HepG2 (cell line): ENCODE data around the gene MIDN. TPM values are rescaled to one million over a fixed set of nuclear protein-coding genes. Genes with fewer than 3 reads are reported as not detected.

ENCODE experiments used
- CBX2 ChIP-seq, 2 experiments: fragments of 200-600 bp in 1 of 2; sonication (generic); formaldehyde crosslinking in 1 of 2; IDR thresholded peaks; 2 replicates each; pipeline versions ENCODE4 v1.7.0 to v1.8.1; 2018 to 2022; ENCODE audit warnings: low read depth in 2 of 2, low read length in 1 of 2, mild to moderate bottlenecking in 1 of 2, missing genetic modification reagents in 1 of 2
- CCDC6 ChIP-seq: sonication (generic); formaldehyde crosslinking; IDR thresholded peaks from 2 replicates; pipeline ENCODE4 v1.8.1; 2022; ENCODE audit warnings: mild to moderate bottlenecking, missing genetic modification reagents, moderate library complexity
- KAT7 ChIP-seq: IDR thresholded peaks from 2 replicates; pipeline ENCODE4 v1.6.1; 2018; ENCODE audit warnings: borderline replicate concordance, missing compliant biosample characterization
- PHF21A ChIP-seq: sonication (generic); formaldehyde crosslinking; IDR thresholded peaks from 2 replicates; pipeline ENCODE4 v1.5.0; 2020; ENCODE audit warnings: mild to moderate bottlenecking, missing genetic modification reagents
- SP4 ChIP-seq: sonication (generic); formaldehyde crosslinking; IDR thresholded peaks from 2 replicates; pipeline ENCODE4 v1.8.1; 2023; ENCODE audit warnings: mild to moderate bottlenecking, missing genetic modification reagents
- TEAD3 ChIP-seq: optimal IDR thresholded peaks from 2 replicates; pipeline ENCODE3; 2016; ENCODE audit warnings: borderline replicate concordance
- XRCC5 ChIP-seq: fragments of 200-400 bp; formaldehyde crosslinking; optimal IDR thresholded peaks from 2 replicates; pipeline ENCODE3; 2017; ENCODE audit warnings: mild to moderate bottlenecking, low read length
- ZNF556 ChIP-seq: sonication (generic); formaldehyde crosslinking; IDR thresholded peaks from 2 replicates; pipeline ENCODE4 v1.4.0; 2020; ENCODE audit warnings: mild to moderate bottlenecking, missing genetic modification reagents, borderline replicate concordance
- ZSCAN30 ChIP-seq: sonication (generic); formaldehyde crosslinking; IDR thresholded peaks from 2 replicates; pipeline ENCODE4 v1.5.0; 2020; ENCODE audit warnings: mild to moderate bottlenecking, missing genetic modification reagents
- polyA plus RNA-seq, 8 experiments: library from polyadenylated mRNA; depleted of rRNA in 3 of 8; stranded (reverse) in 7 of 8; unstranded in 1 of 8; fragments of >200 nt; fragmentation: Illumina TruSeq in 4 of 8; extraction: Trizol in 4 of 8; gene quantifications; 2 replicates each; pipeline versions ENCODE4 v1.2.1 to v1.2.3, GENCODE V29; 2011 to 2016; ENCODE audit warnings: low read depth in 4 of 8, missing spikeins in 1 of 8, mixed read lengths in 1 of 8; ENCODE audit not compliant: insufficient read depth in 1 of 8
- total RNA-seq, 5 experiments: library from RNA; depleted of rRNA; stranded (reverse); fragments of >200 nt; fragmentation: Illumina TruSeq; extraction: Trizol; gene quantifications; 2 replicates each; pipeline ENCODE4 v1.2.3, GENCODE V29; 2016; ENCODE audit warnings: low read depth in 1 of 5
- TF ChIP-seq, protein P1 (sequence below): sonication (generic); formaldehyde crosslinking; IDR thresholded peaks from 2 replicates; pipeline ENCODE4 v1.4.0; 2020; ENCODE audit warnings: missing genetic modification reagents
- TF ChIP-seq, protein P2 (sequence below): sonication (generic); formaldehyde crosslinking; IDR thresholded peaks from 2 replicates; pipeline ENCODE4 v1.8.1; 2023; ENCODE audit warnings: mild to moderate bottlenecking, missing genetic modification reagents
- TF ChIP-seq, protein P3 (sequence below): sonication (generic); formaldehyde crosslinking; IDR thresholded peaks from 2 replicates; pipeline ENCODE4 v1.4.0; 2020; ENCODE audit warnings: missing genetic modification reagents
- TF ChIP-seq, protein P4 (sequence below): sonication (generic); formaldehyde crosslinking; IDR thresholded peaks from 2 replicates; pipeline ENCODE4 v1.5.1; 2020; ENCODE audit warnings: missing genetic modification reagents, mild to moderate bottlenecking, borderline replicate concordance
- TF ChIP-seq, protein P5 (sequence below): sonication (generic); formaldehyde crosslinking; IDR thresholded peaks from 2 replicates; pipeline ENCODE4 v1.4.0; 2020; ENCODE audit warnings: missing genetic modification reagents

Gene MIDN
- total and polyA plus RNA-seq, 2 of the 13 experiments (the other 11 are each of a cell fraction or from before 2014, with no cell fraction given), result 8.4 to 18.0 TPM

DNA sequence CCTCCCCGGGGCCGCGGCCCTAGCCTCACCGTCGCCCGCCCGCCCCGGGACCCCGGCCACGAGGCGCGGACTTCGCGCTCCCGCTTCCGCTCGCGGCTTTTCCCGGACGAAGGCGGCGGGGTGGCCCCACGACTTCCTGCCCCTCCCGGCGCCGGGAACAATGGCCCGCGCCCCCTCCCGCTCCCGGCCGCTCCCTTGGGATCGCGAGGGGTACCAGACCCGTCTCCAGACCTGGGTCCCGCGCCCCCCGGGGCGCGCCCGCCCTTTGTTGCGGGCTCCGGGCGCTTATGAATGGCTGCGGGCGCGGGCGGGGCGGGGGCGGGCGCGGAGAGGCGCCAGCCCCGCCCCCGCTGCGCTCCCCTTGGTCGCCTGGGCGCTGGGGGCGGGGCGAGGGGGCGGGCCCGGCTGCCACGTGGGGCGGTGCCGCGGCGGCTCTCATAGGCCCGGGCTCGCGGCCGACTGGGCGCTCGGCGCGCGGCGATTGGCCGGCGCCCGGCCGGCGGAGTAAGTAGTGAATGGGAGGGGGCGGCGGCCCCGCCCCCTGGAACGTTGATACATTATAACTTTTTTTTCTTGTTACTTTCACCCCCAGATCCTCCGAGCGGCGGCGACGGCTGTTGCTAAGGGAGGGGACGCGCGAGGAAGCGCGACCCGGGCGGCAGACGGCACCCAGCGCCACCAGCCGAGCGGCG, 1.1 kb downstream of the MIDN start (continued):
- TF ChIP-seq, protein P1, sequence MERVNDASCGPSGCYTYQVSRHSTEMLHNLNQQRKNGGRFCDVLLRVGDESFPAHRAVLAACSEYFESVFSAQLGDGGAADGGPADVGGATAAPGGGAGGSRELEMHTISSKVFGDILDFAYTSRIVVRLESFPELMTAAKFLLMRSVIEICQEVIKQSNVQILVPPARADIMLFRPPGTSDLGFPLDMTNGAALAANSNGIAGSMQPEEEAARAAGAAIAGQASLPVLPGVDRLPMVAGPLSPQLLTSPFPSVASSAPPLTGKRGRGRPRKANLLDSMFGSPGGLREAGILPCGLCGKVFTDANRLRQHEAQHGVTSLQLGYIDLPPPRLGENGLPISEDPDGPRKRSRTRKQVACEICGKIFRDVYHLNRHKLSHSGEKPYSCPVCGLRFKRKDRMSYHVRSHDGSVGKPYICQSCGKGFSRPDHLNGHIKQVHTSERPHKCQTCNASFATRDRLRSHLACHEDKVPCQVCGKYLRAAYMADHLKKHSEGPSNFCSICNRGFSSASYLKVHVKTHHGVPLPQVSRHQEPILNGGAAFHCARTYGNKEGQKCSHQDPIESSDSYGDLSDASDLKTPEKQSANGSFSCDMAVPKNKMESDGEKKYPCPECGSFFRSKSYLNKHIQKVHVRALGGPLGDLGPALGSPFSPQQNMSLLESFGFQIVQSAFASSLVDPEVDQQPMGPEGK (CRISPR knock-in tag), result peak; percentile 72
- TF ChIP-seq CBX2 (IDR thresholded peaks at IDR 0.05; ENCODE audit: low read depth, low read length) (no peak), CBX2 (CRISPR knock-in tag; IDR thresholded peaks at IDR 0.05; ENCODE audit: low read depth) (no peak), CCDC6 (CRISPR knock-in tag) (peak; percentile 75), SP4 (CRISPR knock-in tag) (peak; percentile 87), KAT7 (0 out of 2 replicates have a peak, but pooled peaks have one; percentile 56), PHF21A (CRISPR knock-in tag) (peak; percentile 85), ZNF556 (CRISPR knock-in tag) (0 out of 2 replicates have a peak, but pooled peaks have one; percentile 16), ZSCAN30 (CRISPR knock-in tag) (0 out of 2 replicates have a peak, but pooled peaks have one; percentile 9), XRCC5 (no peak), TEAD3 (CRISPR knock-in tag) (peak; percentile 13)
- TF ChIP-seq, protein P2, sequence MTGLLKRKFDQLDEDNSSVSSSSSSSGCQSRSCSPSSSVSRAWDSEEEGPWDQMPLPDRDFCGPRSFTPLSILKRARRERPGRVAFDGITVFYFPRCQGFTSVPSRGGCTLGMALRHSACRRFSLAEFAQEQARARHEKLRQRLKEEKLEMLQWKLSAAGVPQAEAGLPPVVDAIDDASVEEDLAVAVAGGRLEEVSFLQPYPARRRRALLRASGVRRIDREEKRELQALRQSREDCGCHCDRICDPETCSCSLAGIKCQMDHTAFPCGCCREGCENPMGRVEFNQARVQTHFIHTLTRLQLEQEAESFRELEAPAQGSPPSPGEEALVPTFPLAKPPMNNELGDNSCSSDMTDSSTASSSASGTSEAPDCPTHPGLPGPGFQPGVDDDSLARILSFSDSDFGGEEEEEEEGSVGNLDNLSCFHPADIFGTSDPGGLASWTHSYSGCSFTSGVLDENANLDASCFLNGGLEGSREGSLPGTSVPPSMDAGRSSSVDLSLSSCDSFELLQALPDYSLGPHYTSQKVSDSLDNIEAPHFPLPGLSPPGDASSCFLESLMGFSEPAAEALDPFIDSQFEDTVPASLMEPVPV, result 0 out of 2 replicates have a peak, but pooled peaks have one; percentile 25
- TF ChIP-seq, protein P3, sequence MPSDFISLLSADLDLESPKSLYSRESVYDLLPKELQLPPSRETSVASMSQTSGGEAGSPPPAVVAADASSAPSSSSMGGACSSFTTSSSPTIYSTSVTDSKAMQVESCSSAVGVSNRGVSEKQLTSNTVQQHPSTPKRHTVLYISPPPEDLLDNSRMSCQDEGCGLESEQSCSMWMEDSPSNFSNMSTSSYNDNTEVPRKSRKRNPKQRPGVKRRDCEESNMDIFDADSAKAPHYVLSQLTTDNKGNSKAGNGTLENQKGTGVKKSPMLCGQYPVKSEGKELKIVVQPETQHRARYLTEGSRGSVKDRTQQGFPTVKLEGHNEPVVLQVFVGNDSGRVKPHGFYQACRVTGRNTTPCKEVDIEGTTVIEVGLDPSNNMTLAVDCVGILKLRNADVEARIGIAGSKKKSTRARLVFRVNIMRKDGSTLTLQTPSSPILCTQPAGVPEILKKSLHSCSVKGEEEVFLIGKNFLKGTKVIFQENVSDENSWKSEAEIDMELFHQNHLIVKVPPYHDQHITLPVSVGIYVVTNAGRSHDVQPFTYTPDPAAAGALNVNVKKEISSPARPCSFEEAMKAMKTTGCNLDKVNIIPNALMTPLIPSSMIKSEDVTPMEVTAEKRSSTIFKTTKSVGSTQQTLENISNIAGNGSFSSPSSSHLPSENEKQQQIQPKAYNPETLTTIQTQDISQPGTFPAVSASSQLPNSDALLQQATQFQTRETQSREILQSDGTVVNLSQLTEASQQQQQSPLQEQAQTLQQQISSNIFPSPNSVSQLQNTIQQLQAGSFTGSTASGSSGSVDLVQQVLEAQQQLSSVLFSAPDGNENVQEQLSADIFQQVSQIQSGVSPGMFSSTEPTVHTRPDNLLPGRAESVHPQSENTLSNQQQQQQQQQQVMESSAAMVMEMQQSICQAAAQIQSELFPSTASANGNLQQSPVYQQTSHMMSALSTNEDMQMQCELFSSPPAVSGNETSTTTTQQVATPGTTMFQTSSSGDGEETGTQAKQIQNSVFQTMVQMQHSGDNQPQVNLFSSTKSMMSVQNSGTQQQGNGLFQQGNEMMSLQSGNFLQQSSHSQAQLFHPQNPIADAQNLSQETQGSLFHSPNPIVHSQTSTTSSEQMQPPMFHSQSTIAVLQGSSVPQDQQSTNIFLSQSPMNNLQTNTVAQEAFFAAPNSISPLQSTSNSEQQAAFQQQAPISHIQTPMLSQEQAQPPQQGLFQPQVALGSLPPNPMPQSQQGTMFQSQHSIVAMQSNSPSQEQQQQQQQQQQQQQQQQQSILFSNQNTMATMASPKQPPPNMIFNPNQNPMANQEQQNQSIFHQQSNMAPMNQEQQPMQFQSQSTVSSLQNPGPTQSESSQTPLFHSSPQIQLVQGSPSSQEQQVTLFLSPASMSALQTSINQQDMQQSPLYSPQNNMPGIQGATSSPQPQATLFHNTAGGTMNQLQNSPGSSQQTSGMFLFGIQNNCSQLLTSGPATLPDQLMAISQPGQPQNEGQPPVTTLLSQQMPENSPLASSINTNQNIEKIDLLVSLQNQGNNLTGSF (CRISPR knock-in tag), result peak; percentile 56; the same call in 1 of the 2 replicates
- TF ChIP-seq, protein P4, sequence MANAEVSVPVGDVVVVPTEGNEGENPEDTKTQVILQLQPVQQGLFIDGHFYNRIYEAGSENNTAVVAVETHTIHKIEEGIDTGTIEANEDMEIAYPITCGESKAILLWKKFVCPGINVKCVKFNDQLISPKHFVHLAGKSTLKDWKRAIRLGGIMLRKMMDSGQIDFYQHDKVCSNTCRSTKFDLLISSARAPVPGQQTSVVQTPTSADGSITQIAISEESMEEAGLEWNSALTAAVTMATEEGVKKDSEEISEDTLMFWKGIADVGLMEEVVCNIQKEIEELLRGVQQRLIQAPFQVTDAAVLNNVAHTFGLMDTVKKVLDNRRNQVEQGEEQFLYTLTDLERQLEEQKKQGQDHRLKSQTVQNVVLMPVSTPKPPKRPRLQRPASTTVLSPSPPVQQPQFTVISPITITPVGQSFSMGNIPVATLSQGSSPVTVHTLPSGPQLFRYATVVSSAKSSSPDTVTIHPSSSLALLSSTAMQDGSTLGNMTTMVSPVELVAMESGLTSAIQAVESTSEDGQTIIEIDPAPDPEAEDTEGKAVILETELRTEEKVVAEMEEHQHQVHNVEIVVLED (CRISPR knock-in tag), result peak; percentile 34; the same call in 1 of the 2 replicates
- TF ChIP-seq, protein P5, sequence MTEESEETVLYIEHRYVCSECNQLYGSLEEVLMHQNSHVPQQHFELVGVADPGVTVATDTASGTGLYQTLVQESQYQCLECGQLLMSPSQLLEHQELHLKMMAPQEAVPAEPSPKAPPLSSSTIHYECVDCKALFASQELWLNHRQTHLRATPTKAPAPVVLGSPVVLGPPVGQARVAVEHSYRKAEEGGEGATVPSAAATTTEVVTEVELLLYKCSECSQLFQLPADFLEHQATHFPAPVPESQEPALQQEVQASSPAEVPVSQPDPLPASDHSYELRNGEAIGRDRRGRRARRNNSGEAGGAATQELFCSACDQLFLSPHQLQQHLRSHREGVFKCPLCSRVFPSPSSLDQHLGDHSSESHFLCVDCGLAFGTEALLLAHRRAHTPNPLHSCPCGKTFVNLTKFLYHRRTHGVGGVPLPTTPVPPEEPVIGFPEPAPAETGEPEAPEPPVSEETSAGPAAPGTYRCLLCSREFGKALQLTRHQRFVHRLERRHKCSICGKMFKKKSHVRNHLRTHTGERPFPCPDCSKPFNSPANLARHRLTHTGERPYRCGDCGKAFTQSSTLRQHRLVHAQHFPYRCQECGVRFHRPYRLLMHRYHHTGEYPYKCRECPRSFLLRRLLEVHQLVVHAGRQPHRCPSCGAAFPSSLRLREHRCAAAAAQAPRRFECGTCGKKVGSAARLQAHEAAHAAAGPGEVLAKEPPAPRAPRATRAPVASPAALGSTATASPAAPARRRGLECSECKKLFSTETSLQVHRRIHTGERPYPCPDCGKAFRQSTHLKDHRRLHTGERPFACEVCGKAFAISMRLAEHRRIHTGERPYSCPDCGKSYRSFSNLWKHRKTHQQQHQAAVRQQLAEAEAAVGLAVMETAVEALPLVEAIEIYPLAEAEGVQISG (CRISPR knock-in tag), result peak; percentile 20; the same call in 1 of the 2 replicates
